ENCODE measurements around the gene CRYBG1.

CRYBG1 gene

GRCh38 chr6:106525107-106525881, 164.8 kb downstream of the CRYBG1 start:
- no peak for DNase-seq (ENCODE audit: low read depth)

GRCh38 chr6:106525882-106526275, 165.4 kb downstream of the CRYBG1 start:
- DNase-seq (ENCODE audit: low read depth): no peak

GRCh38 chr6:106527117-106527516, 166.6 kb downstream of the CRYBG1 start:
- DNase-seq (ENCODE audit: low read depth): no peak

GRCh38 chr6:106527979-106528378, 167.5 kb downstream of the CRYBG1 start:
- no peak for DNase-seq (ENCODE audit: low read depth)

GRCh38 chr6:106528521-106528920, 168.0 kb downstream of the CRYBG1 start:
- DNase-seq (ENCODE audit: low read depth): no peak

GRCh38 chr6:106529438-106529837, 168.9 kb downstream of the CRYBG1 start:
- DNase-seq (ENCODE audit: low read depth): no peak

GRCh38 chr6:106530026-106530425, 169.5 kb downstream of the CRYBG1 start:
- DNase-seq (ENCODE audit: low read depth): no peak

GRCh38 chr6:106530502-106530901, 170.0 kb downstream of the CRYBG1 start:
- DNase-seq (ENCODE audit: low read depth): no peak

- no peak for DNase-seq (ENCODE audit: low read depth)
These were observed 172.5 kb downstream of the CRYBG1 start for GRCh38 chr6:106533054-106533453.

GRCh38 chr6:106534004-106534403, 173.5 kb downstream of the CRYBG1 start:
- DNase-seq (ENCODE audit: low read depth): no peak

- DNase-seq (ENCODE audit: low read depth): no peak
These were observed 174.1 kb downstream of the CRYBG1 start for GRCh38 chr6:106534564-106534982.

- no peak for DNase-seq (ENCODE audit: low read depth)
These were observed 174.5 kb downstream of the CRYBG1 start for GRCh38 chr6:106535012-106535411.

- no peak for DNase-seq (ENCODE audit: low read depth)
These were observed 175.8 kb downstream of the CRYBG1 start for GRCh38 chr6:106536357-106536756.

- DNase-seq (ENCODE audit: low read depth): no peak
These were observed 176.3 kb downstream of the CRYBG1 start for GRCh38 chr6:106536851-106537250.

- DNase-seq (ENCODE audit: low read depth): no peak
These were observed 177.1 kb downstream of the CRYBG1 start for GRCh38 chr6:106537662-106538061.

GRCh38 chr6:106538145-106538544, 177.6 kb downstream of the CRYBG1 start:
- DNase-seq (ENCODE audit: low read depth): no peak

GRCh38 chr6:106539936-106540335, 179.4 kb downstream of the CRYBG1 start:
- no peak for DNase-seq (ENCODE audit: low read depth)

GRCh38 chr6:106540432-106540831, 179.9 kb downstream of the CRYBG1 start:
- no peak for DNase-seq (ENCODE audit: low read depth)

GRCh38 chr6:106540907-106541306, 180.4 kb downstream of the CRYBG1 start:
- no peak for DNase-seq (ENCODE audit: low read depth)

GRCh38 chr6:106546261-106546690, 185.8 kb downstream of the CRYBG1 start:
- DNase-seq (ENCODE audit: low read depth): no peak

- no peak for DNase-seq (ENCODE audit: low read depth)
These were observed 186.3 kb downstream of the CRYBG1 start for GRCh38 chr6:106546691-106547414.

- peak; percentile 18 for DNase-seq (ENCODE audit: low read depth)
These were observed 187.3 kb downstream of the CRYBG1 start for GRCh38 chr6:106547601-106548453.

Data from activated T-helper 1 cell treated with Interleukin-2 at 50 U/mL for 16 hours (primary cell).